Ovary (tissue), 9 donors: ENCODE results near the gene CEP57. TPM values are rescaled to one million over a fixed set of nuclear protein-coding genes. Genes with fewer than 3 reads are reported as not detected.
A peak's percentile ranks its signal among the peaks of the same experiment; 100 is the strongest.

ENCODE experiments used
- DNase-seq, 5 donors: peaks; one replicate each; pipeline ENCODE4 v3.0.0-alpha.2; 2019 to 2020
- H3K27ac ChIP-seq, 2 donors: fragments of 200-600 bp; one replicate each; pipeline versions ENCODE4 v1.5.1 to v1.8.0; 2019 to 2022
- H3K27me3 ChIP-seq: fragments of 200-600 bp; one replicate; pipeline ENCODE4 v1.8.0; 2022
- H3K36me3 ChIP-seq: fragments of 200-600 bp; sonication (generic); one replicate; pipeline ENCODE4 v1.5.1; 2019
- H3K4me1 ChIP-seq: one replicate; pipeline ENCODE4 v1.8.1; 2013; ENCODE audit warnings: mild to moderate bottlenecking, moderate library complexity; ENCODE audit not compliant: insufficient read depth
- H3K4me3 ChIP-seq: fragments of 200-600 bp; sonication (generic); one replicate; pipeline ENCODE4 v1.5.1; 2017
- H3K9me3 ChIP-seq, 2 donors: fragments of 200-600 bp in 1 of 2; sonication (generic) in 1 of 2; one replicate each; pipeline versions ENCODE4 v1.5.1 to v1.8.1; 2013 to 2019; ENCODE audit warnings: mild to moderate bottlenecking in 1 of 2, moderate library complexity in 1 of 2
- EP300 ChIP-seq: sonication (generic); formaldehyde crosslinking; IDR thresholded peaks from one replicate; pipeline ENCODE4 v1.6.1; 2017; ENCODE audit warnings: antibody characterized with exemption
- POLR2A ChIP-seq: fragments of 450-650 bp; IDR thresholded peaks from one replicate; pipeline ENCODE4 v1.6.1; 2017; ENCODE audit warnings: antibody characterized with exemption, mild to moderate bottlenecking, moderate library complexity
- WGBS, 3 donors: extraction: QIAGEN DNeasy Blood & Tissue Kit in 1 of 3; methylation state at CpG; one replicate each; pipeline versions ENCODE4 v1.1.5 to v1.1.7; 2013 to 2017; 5-methylcytosine and 5-hydroxymethylcytosine counted together
- intact Hi-C, 4 donors: fragments of 100-400 bp; cut with DNase I; formaldehyde crosslinking; loops; one replicate each; pipeline versions ENCODE4 v1.11.0 to v1.15.1; 2022 to 2023
- polyA plus RNA-seq, 2 donors: library from polyadenylated mRNA; stranded (reverse); fragments of 200-250 nt in 1 of 2; fragments of 350-450 nt in 1 of 2; fragmentation: Illumina TruSeq in 1 of 2; extraction: RNeasy Lipid Tissue Mini Kit (QIAGEN cat#74804) in 1 of 2; gene quantifications; one replicate each; pipeline ENCODE4 v1.2.3, GENCODE V29; 2013 to 2014
- total RNA-seq, 7 donors: library from RNA; depleted of rRNA in 2 of 7; stranded (reverse); fragments of >200 nt in 2 of 7; fragmentation: NEBNext Ultra II Directional in 3 of 7; extraction: Animal tissue kit (Norgen Biotek cat#: 25700) in 3 of 7; gene quantifications; one replicate each; pipeline versions ENCODE4 v1.1.0 to v1.2.4, GENCODE V29; 2016 to 2023
- TF ChIP-seq, protein P1 (sequence below), 3 donors: fragments of 450-650 bp in 2 of 3; fragments of 200-600 bp in 1 of 3; IDR thresholded peaks; one replicate each; pipeline versions ENCODE4 v1.5.1 to v1.8.0; 2016 to 2022; ENCODE audit warnings: antibody characterized with exemption in 3 of 3, mild to moderate bottlenecking in 1 of 3
- donor health status: DM: no; HTN: no; CAD: no; lungs with moderate emphysema.
- donor health status: DM: no; HTN: no; CAD: no.
- donor health status: Bipolar disorder and iron deficiency.
- donor health status: DM: yes; HTN: yes; CAD: no.
- donor health status: DM: no; HTN: no; CAD: no.
- donor health status: DM: yes; HTN: yes; CAD: no.

CEP57 gene
- total and polyA plus RNA-seq, 9 donors = 28.8 to 64.7 (median 45.1) TPM

DNA sequence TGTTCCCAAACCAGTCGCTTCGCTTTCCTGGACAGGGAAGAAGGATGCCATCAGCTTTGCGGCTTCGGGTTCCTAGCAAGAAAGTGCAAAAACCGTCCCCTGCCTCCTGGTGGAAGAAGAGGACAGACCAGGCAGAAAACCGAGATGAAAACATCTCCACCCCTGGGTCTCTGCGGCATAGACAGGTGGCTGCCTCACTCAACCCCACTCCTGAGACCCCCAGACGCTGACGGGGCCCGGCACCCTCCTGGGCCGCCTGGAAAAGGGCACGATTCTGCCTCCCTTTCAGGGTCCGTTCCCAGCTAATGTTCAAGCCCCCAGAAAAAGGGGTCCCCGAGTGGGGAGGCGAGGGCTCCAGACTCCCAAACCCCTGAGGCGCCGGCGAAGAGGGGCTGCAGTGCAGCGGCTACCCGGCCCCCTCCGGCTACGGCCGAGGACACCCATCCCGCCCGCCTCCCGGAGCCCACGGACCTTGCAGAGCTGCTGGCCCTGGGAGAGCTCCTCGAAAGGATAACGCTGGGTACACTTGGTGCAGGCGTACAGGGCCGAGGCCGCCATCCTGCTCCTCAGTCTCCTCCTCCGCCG, 1.3 kb upstream of the CEP57 start:
- peaks cover 8% of the 10 kb centered on the region for H3K4me1 ChIP-seq
- peak overlapping the region; percentile 96 for H3K4me3 ChIP-seq
- H3K36me3 ChIP-seq = no peaks in the 10 kb centered on the region
- DNase-seq = peak in 1 of 5 donors; percentile 36
- no peaks in the 10 kb centered on the region for H3K27me3 ChIP-seq
- H3K27ac ChIP-seq = peak overlapping the region; percentile 94 to 99
- H3K9me3 ChIP-seq = no peaks in the 10 kb centered on the region
- 0% methylated on average over 26 to 34 of the region's 34 CpGs for WGBS, 3 donors
- TF ChIP-seq POLR2A (no peak), EP300 (no peak)
- TF ChIP-seq, protein P1, sequence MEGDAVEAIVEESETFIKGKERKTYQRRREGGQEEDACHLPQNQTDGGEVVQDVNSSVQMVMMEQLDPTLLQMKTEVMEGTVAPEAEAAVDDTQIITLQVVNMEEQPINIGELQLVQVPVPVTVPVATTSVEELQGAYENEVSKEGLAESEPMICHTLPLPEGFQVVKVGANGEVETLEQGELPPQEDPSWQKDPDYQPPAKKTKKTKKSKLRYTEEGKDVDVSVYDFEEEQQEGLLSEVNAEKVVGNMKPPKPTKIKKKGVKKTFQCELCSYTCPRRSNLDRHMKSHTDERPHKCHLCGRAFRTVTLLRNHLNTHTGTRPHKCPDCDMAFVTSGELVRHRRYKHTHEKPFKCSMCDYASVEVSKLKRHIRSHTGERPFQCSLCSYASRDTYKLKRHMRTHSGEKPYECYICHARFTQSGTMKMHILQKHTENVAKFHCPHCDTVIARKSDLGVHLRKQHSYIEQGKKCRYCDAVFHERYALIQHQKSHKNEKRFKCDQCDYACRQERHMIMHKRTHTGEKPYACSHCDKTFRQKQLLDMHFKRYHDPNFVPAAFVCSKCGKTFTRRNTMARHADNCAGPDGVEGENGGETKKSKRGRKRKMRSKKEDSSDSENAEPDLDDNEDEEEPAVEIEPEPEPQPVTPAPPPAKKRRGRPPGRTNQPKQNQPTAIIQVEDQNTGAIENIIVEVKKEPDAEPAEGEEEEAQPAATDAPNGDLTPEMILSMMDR (IDR thresholded peaks at IDR 0.05) = no peak
- intact Hi-C loops = no loop called here

DNA sequence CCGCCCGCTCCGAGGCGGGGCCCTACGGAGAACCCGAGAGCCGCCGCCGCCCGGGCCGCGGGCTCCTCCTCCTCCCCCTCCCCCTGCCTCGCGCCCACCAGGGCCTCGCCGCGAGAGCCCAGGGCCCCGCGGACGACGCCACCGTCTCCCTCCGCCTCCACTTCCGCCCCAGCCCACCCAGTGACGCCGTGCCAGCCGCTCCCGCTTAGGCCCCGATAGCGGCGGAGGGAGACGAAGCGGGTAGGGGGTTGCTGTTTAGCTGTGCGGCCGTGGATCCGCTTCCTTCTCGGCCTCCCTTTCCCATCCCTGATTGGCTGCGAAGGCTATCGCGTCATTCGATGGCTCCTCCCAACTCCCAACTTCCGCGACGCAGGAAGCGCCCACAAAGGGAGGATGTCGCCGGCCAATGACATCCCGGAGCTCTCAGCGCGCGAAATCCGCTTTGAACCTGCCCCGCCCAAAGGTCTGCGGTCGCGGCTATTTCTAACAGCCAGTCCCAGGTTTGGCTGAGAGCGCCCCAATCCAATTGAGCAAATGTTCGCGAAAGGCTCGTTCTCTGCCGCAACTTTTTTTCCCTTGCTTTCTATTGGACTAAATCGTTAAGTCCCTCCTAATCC, 684 bp upstream of the CEP57 start, which contains the start of gene FAM76B:
TSS of gene FAM76B (minus strand) at position 277 of the 617 bp plus-strand sequence. CDS start 304 bp downstream, outside the sequence.
- Histone ChIP-seq H3K36me3 (no peaks in the 10 kb centered on the region), H3K27ac (peak within 1 kb of the TSS; percentile 94 to 99), H3K4me1 (peaks cover 8% of the 10 kb centered on the region), H3K4me3 (peak within 1 kb of the TSS; percentile 96), H3K27me3 (no peaks in the 10 kb centered on the region), H3K9me3 (no peaks in the 10 kb centered on the region)
- 0 to 1% (median 0%) methylated on average over 43 to 62 of the region's 62 CpGs for WGBS, 3 donors
- intact Hi-C loops = no loop called here
- peak; percentile 95 to 97 (median 97) for DNase-seq
- TF ChIP-seq, protein P1 (IDR thresholded peaks at IDR 0.05) = peak in 2 of 3 donors; percentile 5 to 7
- peak; percentile 95 for TF ChIP-seq POLR2A
- peak; percentile 10 for TF ChIP-seq EP300

DNA sequence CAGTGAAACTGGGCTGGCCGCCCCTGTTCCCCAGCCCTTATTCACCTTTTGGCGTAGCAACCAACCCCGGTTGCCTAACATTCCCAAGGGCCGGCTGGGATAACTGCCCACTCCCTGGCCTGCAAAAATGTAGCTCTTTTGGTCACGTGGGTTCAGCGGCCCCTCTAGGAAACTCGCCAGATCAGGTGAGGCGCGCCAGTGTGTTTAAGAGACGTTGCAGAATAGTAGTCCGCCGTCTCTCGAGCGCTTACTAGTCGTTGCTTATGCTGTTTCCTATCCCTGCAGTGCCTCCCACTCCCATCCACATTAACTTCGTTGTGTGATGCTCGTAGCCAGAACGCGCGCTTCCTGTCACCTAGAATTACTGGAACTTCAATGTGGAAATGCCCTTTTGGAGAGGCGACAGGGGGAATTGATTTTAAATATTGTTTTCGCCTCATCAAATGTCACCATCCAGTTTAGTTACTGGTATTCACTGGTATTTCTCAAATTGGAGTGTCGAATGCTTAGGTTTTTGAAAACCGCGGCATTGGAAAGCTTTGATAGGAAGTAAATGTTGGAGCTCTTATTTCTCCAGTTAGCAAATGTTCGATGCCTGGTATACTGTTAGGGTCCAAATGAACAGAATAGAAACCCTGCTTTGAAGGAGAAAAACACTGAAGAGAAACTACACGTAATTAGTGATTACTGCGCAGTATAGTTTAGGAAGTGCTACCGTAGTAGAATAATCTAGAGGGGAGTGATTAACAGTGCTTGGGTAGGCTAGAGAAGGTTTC, 823 bp downstream of the CEP57 start:
- Histone ChIP-seq H3K27me3 (no peaks in the 10 kb centered on the region), H3K36me3 (no peaks in the 10 kb centered on the region), H3K4me3 (peak overlapping the region; percentile 96), H3K27ac (peak overlapping the region; percentile 94 to 99), H3K9me3 (no peaks in the 10 kb centered on the region), H3K4me1 (peaks cover 8% of the 10 kb centered on the region)
- TF ChIP-seq, protein P1 (IDR thresholded peaks at IDR 0.05) = no peak
- TF ChIP-seq EP300 = no peak
- TF ChIP-seq POLR2A = no peak
- 2 to 5% (median 3%) methylated on average over 29 of the region's 29 CpGs for WGBS, 3 donors
- intact Hi-C loops = no loop called here
- DNase-seq = peak; percentile 73 to 82 (median 80)

DNA sequence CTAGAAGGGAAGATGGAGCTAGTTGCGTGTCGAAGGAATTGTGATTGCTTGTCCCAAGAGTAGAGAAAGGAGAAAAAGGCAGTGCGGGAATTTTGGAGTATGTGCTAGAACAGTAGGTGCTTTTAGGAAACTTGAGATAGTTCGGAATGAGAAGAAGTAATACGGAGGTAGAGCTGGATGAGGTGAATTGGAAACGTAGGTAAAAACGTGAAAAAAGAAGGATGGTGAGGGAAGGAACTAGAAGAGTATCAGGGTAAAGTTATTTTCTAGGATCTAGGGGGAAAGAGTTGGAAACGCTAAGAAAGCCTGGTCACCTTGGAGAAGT, 1.4 kb downstream of the CEP57 start:
- intact Hi-C loops = no loop called here
- H3K4me1 ChIP-seq = peaks cover 8% of the 10 kb centered on the region
- H3K4me3 ChIP-seq = peak overlapping the region; percentile 96
- no peaks in the 10 kb centered on the region for H3K9me3 ChIP-seq
- TF ChIP-seq EP300 (no peak), POLR2A (no peak)
- TF ChIP-seq, protein P1 (IDR thresholded peaks at IDR 0.05) = no peak
- no peak overlapping the region for H3K27ac ChIP-seq
- H3K36me3 ChIP-seq = no peaks in the 10 kb centered on the region
- DNase-seq = no peak
- no peaks in the 10 kb centered on the region for H3K27me3 ChIP-seq
- 39 to 55% (median 39%) methylated on average over 8 of the region's 8 CpGs for WGBS, 3 donors
